CD4-positive, alpha-beta T cell (primary cell): ENCODE data around the gene MACROD2. TPM values are rescaled to one million over a fixed set of nuclear protein-coding genes. Genes with fewer than 3 reads are reported as not detected.

ENCODE experiments used
- ATAC-seq: fragments of 200-7000 bp; cut with Tn5 transposase; one replicate; pipeline ENCODE4 v1.10.0; 2022; ENCODE audit warnings: mild to moderate bottlenecking; ENCODE audit not compliant: poor library complexity
- CTCF ChIA-PET: fragments of 350-600 bp; sonication (Branson Sonifier 250); formaldehyde crosslinking; loops from one replicate; lab custom pipeline; 2021; ENCODE audit warnings: antibody characterized with exemption, inconsistent platforms; lab: Charles Lee
- POLR2A ChIA-PET: fragments of 350-600 bp; sonication (Branson Sonifier 250); formaldehyde crosslinking; loops from one replicate; lab custom pipeline; 2021; ENCODE audit warnings: antibody characterized with exemption, inconsistent platforms; lab: Charles Lee
- DNase-seq, 14 experiments: peaks; one replicate each; pipeline ENCODE4 v3.0.0-alpha.2; 2013 to 2020; ENCODE audit warnings: mixed read lengths in 2 of 14
- H3K27ac ChIP-seq, 2 donors: one replicate each; pipeline versions ENCODE4 v1.5.1 to v1.7.0; 2013; ENCODE audit warnings: low read length in 2 of 2, low read depth in 1 of 2, mild to moderate bottlenecking in 1 of 2
- H3K27me3 ChIP-seq, 2 experiments: 1 replicate in 1 of 2; 2 replicates in 1 of 2; pipeline versions ENCODE4 v1.6.1 to v1.7.0; 2013; ENCODE audit warnings: low read length in 2 of 2, control low read depth in 1 of 2, mild to moderate bottlenecking in 1 of 2, moderate library complexity in 1 of 2; ENCODE audit not compliant: insufficient read depth in 2 of 2, control insufficient read depth in 1 of 2
- H3K36me3 ChIP-seq: one replicate; pipeline ENCODE4 v1.6.1; 2013; ENCODE audit warnings: low read length, control low read depth; ENCODE audit not compliant: insufficient read depth
- H3K4me1 ChIP-seq: one replicate; pipeline ENCODE4 v1.6.1; 2013; ENCODE audit warnings: low read length, control low read depth; ENCODE audit not compliant: insufficient read depth
- H3K4me3 ChIP-seq: one replicate; pipeline ENCODE4 v1.5.1; 2013; ENCODE audit warnings: mild to moderate bottlenecking, low read length, moderate library complexity
- H3K9me3 ChIP-seq, 2 experiments: 1 replicate in 1 of 2; 2 replicates in 1 of 2; pipeline versions ENCODE4 v1.6.1 to v1.7.0; 2013; ENCODE audit warnings: low read length in 2 of 2, mild to moderate bottlenecking in 2 of 2, control low read depth in 1 of 2, moderate library complexity in 1 of 2; ENCODE audit not compliant: control insufficient read depth in 1 of 2, insufficient read depth in 1 of 2
- H3K27ac Mint-ChIP-seq: one replicate; pipeline ENCODE4 v1.8.0; 2020; ENCODE audit warnings: mixed read lengths
- H3K27me3 Mint-ChIP-seq: one replicate; pipeline ENCODE4 v1.8.0; 2021; ENCODE audit warnings: mixed read lengths
- H3K36me3 Mint-ChIP-seq: one replicate; pipeline ENCODE4 v1.8.0; 2021; ENCODE audit warnings: low read depth, mixed read lengths
- H3K4me1 Mint-ChIP-seq: one replicate; pipeline ENCODE4 v1.8.0; 2021; ENCODE audit warnings: low read depth, mixed read lengths
- H3K4me3 Mint-ChIP-seq: one replicate; pipeline ENCODE4 v1.8.0; 2020; ENCODE audit warnings: mild to moderate bottlenecking, mixed read lengths
- H3K9me3 Mint-ChIP-seq: one replicate; pipeline ENCODE4 v1.8.0; 2020; ENCODE audit warnings: mixed read lengths
- CTCF ChIP-seq: fragments of 200-600 bp; IDR thresholded peaks from one replicate; pipeline ENCODE4 v1.8.0; 2022; ENCODE audit warnings: antibody characterized with exemption, mild to moderate bottlenecking
- intact Hi-C, 2 experiments: fragments of 100-400 bp; cut with DNase I in 1 of 2; cut with micrococcal nuclease in 1 of 2; formaldehyde crosslinking; loops; one replicate each; pipeline versions ENCODE4 v1.15.1 to v1.9.0; 2023 to 2025; cut with DNase I, micrococcal nuclease
- total RNA-seq, 174 experiments: library from RNA in 2 of 174; stranded (reverse) in 2 of 174; gene quantifications; one replicate each; pipeline ENCODE4 v1.2.3 and lab custom pipeline; 2021 to 2026

Gene MACROD2
- total RNA-seq, 2 experiments from 2014 or later, result not detected

GRCh38 chr20:16000112-16000511 is 2004.8 kb downstream of the MACROD2 start:
- H3K27me3 Mint-ChIP-seq, result no peaks in the 10 kb centered on the region
- no peaks in the 10 kb centered on the region for H3K36me3 ChIP-seq
- ATAC-seq, result no peak
- H3K27ac ChIP-seq, result no peak overlapping the region
- no peaks in the 10 kb centered on the region for H3K4me1 Mint-ChIP-seq
- no peaks in the 10 kb centered on the region for H3K4me1 ChIP-seq
- POLR2A ChIA-PET, result no interaction called here
- no peaks in the 10 kb centered on the region for H3K27me3 ChIP-seq
- CTCF ChIA-PET, result no interaction called here
- TF ChIP-seq CTCF, result no peak
- H3K27ac Mint-ChIP-seq, result no peak overlapping the region
- intact Hi-C loops, result no loop called here
- peaks cover 8 to 17% of the 10 kb centered on the region in 2 experiments for H3K9me3 ChIP-seq
- H3K9me3 Mint-ChIP-seq, result peaks cover 6% of the 10 kb centered on the region
- no peaks in the 10 kb centered on the region for H3K36me3 Mint-ChIP-seq
- no peak overlapping the region for H3K4me3 ChIP-seq
- H3K4me3 Mint-ChIP-seq, result no peak overlapping the region
- no peak for DNase-seq

- Histone ChIP-seq H3K4me1 (no peaks in the 10 kb centered on the region), H3K36me3 (no peaks in the 10 kb centered on the region), H3K27me3 (no peaks in the 10 kb centered on the region), H3K4me3 (no peak overlapping the region), H3K27ac (no peak overlapping the region), H3K9me3 (peaks cover 8 to 17% of the 10 kb centered on the region in 2 experiments)
- no peak overlapping the region for H3K27ac Mint-ChIP-seq
- no peaks in the 10 kb centered on the region for H3K27me3 Mint-ChIP-seq
- no peak overlapping the region for H3K4me3 Mint-ChIP-seq
- ATAC-seq (no peak), DNase-seq (no peak)
- CTCF ChIA-PET, result no interaction called here
- POLR2A ChIA-PET, result no interaction called here
- no peaks in the 10 kb centered on the region for H3K4me1 Mint-ChIP-seq
- intact Hi-C loops, result no loop called here
- TF ChIP-seq CTCF, result no peak
- H3K9me3 Mint-ChIP-seq, result peaks cover 6% of the 10 kb centered on the region
- H3K36me3 Mint-ChIP-seq, result no peaks in the 10 kb centered on the region
These were observed 2006.0 kb downstream of the MACROD2 start for GRCh38 chr20:16001286-16001685.

- ATAC-seq (no peak), DNase-seq (no peak)
- no peaks in the 10 kb centered on the region for H3K36me3 ChIP-seq
- Mint-ChIP-seq H3K27ac (no peak overlapping the region), H3K27me3 (no peaks in the 10 kb centered on the region), H3K4me3 (no peak overlapping the region), H3K4me1 (no peaks in the 10 kb centered on the region), H3K36me3 (no peaks in the 10 kb centered on the region), H3K9me3 (peaks cover 2% of the 10 kb centered on the region)
- H3K4me3 ChIP-seq, result no peak overlapping the region
- ChIA-PET CTCF (no interaction called here), POLR2A (no interaction called here)
- H3K9me3 ChIP-seq, result peaks cover 0 to 8% of the 10 kb centered on the region in 2 experiments
- intact Hi-C loops, result no loop called here
- no peaks in the 10 kb centered on the region for H3K4me1 ChIP-seq
- TF ChIP-seq CTCF, result no peak
- no peak overlapping the region for H3K27ac ChIP-seq
- no peaks in the 10 kb centered on the region for H3K27me3 ChIP-seq
These were observed 2008.0 kb downstream of the MACROD2 start for GRCh38 chr20:16003310-16003709.
